ENCODE data around the gene CLPTM1. TPM values are rescaled to one million over a fixed set of nuclear protein-coding genes. Genes with fewer than 3 reads are reported as not detected.

The CLPTM1 gene
- total and polyA plus RNA-seq, 2 of the 8 experiments (the other 6 are each of a cell fraction or from before 2014, with no cell fraction given) = 84.8 to 108 TPM

DNA sequence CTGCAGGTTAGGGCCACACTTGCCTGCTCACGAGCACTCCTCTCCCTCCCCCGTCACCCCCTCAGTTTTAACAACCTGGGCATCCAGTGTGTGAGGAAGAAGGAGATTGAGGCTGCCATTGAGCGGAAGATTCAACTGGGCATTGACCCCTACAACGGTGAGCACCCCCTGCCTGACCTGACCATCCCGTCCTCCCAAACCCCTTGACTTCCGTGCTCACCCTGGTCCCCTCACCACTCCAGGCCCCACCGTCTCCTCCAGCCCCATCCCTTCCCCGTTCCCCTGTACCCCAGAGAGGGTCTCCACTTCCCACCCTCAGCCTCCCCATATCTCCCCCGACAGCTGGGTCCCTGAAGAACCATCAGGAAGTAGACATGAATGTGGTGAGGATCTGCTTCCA is 70.1 kb downstream of the CLPTM1 start (continued):
- TF ChIP-seq, protein P1, sequence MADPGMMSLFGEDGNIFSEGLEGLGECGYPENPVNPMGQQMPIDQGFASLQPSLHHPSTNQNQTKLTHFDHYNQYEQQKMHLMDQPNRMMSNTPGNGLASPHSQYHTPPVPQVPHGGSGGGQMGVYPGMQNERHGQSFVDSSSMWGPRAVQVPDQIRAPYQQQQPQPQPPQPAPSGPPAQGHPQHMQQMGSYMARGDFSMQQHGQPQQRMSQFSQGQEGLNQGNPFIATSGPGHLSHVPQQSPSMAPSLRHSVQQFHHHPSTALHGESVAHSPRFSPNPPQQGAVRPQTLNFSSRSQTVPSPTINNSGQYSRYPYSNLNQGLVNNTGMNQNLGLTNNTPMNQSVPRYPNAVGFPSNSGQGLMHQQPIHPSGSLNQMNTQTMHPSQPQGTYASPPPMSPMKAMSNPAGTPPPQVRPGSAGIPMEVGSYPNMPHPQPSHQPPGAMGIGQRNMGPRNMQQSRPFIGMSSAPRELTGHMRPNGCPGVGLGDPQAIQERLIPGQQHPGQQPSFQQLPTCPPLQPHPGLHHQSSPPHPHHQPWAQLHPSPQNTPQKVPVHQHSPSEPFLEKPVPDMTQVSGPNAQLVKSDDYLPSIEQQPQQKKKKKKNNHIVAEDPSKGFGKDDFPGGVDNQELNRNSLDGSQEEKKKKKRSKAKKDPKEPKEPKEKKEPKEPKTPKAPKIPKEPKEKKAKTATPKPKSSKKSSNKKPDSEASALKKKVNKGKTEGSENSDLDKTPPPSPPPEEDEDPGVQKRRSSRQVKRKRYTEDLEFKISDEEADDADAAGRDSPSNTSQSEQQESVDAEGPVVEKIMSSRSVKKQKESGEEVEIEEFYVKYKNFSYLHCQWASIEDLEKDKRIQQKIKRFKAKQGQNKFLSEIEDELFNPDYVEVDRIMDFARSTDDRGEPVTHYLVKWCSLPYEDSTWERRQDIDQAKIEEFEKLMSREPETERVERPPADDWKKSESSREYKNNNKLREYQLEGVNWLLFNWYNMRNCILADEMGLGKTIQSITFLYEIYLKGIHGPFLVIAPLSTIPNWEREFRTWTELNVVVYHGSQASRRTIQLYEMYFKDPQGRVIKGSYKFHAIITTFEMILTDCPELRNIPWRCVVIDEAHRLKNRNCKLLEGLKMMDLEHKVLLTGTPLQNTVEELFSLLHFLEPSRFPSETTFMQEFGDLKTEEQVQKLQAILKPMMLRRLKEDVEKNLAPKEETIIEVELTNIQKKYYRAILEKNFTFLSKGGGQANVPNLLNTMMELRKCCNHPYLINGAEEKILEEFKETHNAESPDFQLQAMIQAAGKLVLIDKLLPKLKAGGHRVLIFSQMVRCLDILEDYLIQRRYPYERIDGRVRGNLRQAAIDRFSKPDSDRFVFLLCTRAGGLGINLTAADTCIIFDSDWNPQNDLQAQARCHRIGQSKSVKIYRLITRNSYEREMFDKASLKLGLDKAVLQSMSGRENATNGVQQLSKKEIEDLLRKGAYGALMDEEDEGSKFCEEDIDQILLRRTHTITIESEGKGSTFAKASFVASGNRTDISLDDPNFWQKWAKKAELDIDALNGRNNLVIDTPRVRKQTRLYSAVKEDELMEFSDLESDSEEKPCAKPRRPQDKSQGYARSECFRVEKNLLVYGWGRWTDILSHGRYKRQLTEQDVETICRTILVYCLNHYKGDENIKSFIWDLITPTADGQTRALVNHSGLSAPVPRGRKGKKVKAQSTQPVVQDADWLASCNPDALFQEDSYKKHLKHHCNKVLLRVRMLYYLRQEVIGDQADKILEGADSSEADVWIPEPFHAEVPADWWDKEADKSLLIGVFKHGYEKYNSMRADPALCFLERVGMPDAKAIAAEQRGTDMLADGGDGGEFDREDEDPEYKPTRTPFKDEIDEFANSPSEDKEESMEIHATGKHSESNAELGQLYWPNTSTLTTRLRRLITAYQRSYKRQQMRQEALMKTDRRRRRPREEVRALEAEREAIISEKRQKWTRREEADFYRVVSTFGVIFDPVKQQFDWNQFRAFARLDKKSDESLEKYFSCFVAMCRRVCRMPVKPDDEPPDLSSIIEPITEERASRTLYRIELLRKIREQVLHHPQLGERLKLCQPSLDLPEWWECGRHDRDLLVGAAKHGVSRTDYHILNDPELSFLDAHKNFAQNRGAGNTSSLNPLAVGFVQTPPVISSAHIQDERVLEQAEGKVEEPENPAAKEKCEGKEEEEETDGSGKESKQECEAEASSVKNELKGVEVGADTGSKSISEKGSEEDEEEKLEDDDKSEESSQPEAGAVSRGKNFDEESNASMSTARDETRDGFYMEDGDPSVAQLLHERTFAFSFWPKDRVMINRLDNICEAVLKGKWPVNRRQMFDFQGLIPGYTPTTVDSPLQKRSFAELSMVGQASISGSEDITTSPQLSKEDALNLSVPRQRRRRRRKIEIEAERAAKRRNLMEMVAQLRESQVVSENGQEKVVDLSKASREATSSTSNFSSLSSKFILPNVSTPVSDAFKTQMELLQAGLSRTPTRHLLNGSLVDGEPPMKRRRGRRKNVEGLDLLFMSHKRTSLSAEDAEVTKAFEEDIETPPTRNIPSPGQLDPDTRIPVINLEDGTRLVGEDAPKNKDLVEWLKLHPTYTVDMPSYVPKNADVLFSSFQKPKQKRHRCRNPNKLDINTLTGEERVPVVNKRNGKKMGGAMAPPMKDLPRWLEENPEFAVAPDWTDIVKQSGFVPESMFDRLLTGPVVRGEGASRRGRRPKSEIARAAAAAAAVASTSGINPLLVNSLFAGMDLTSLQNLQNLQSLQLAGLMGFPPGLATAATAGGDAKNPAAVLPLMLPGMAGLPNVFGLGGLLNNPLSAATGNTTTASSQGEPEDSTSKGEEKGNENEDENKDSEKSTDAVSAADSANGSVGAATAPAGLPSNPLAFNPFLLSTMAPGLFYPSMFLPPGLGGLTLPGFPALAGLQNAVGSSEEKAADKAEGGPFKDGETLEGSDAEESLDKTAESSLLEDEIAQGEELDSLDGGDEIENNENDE (IDR thresholded peaks at IDR 0.05; ENCODE audit: insufficient replicate concordance, low read length) = no peak
- TF ChIP-seq SAP30 (IDR thresholded peaks at IDR 0.05; ENCODE audit: insufficient read depth, insufficient replicate concordance, low read length) = no peak
- TF ChIP-seq POLR2AphosphoS5 (IDR thresholded peaks at IDR 0.05; ENCODE audit: low read depth, low read length) = no peak
- no peak for TF ChIP-seq RFX5 (IDR thresholded peaks at IDR 0.05; ENCODE audit: borderline replicate concordance, low read depth, low read length)
